A673 (cell line): ENCODE results near the gene PSMB5.

Experiments
- CTCF ChIP-seq: fragments of 300-800, 200-600 bp; sonication (generic); conservative IDR thresholded peaks from 2 replicates; pipeline ENCODE4 v1.5.1; 2017; ENCODE audit warnings: low read depth, mild to moderate bottlenecking, antibody characterized with exemption, low read length, moderate library complexity, mixed read lengths
- EZH2 ChIP-seq: fragments of 200-600 bp; sonication (generic); IDR thresholded peaks from 2 replicates; pipeline ENCODE4 v1.6.1; 2017; ENCODE audit warnings: borderline replicate concordance, low read depth, mild to moderate bottlenecking, mixed read lengths, antibody characterized with exemption, low read length; ENCODE audit not compliant: poor library complexity, severe bottlenecking

- TF ChIP-seq CTCF, result no peak
- no peak for TF ChIP-seq EZH2
These were observed 10.9 kb downstream of the PSMB5 start for GRCh38 chr14:23023795-23024152.
